WTC11 (cell line): ENCODE results near the gene OR52J3.

Experiments
- ELF4 ChIP-seq: sonication (generic); formaldehyde crosslinking; IDR thresholded peaks from 2 replicates; pipeline ENCODE4 v1.8.1; 2022; ENCODE audit warnings: low read depth, mild to moderate bottlenecking, moderate library complexity, missing genetic modification reagents
- ESRRA ChIP-seq: sonication (generic); formaldehyde crosslinking; IDR thresholded peaks from 2 replicates; pipeline ENCODE4 v1.8.1; 2022; ENCODE audit warnings: mild to moderate bottlenecking, missing genetic modification reagents, borderline replicate concordance
- JUN ChIP-seq: sonication (generic); formaldehyde crosslinking; IDR thresholded peaks from 2 replicates; pipeline ENCODE4 v1.8.0; 2023; ENCODE audit warnings: mild to moderate bottlenecking, missing genetic modification reagents
- KAT7 ChIP-seq: sonication (generic); formaldehyde crosslinking; IDR thresholded peaks from 2 replicates; pipeline ENCODE4 v1.8.1; 2023; ENCODE audit warnings: missing genetic modification reagents, mild to moderate bottlenecking, borderline replicate concordance
- PREB ChIP-seq: sonication (generic); formaldehyde crosslinking; IDR thresholded peaks from 2 replicates; pipeline ENCODE4 v1.8.1; 2022; ENCODE audit warnings: mild to moderate bottlenecking, missing genetic modification reagents, moderate library complexity, borderline replicate concordance
- ZNF263 ChIP-seq: sonication (generic); formaldehyde crosslinking; IDR thresholded peaks from 2 replicates; pipeline ENCODE4 v1.8.1; 2022; ENCODE audit warnings: low read depth, mild to moderate bottlenecking, moderate library complexity, missing genetic modification reagents
- TF ChIP-seq, protein P1 (sequence below): sonication (generic); formaldehyde crosslinking; IDR thresholded peaks from 2 replicates; pipeline ENCODE4 v1.8.1; 2023; ENCODE audit warnings: mild to moderate bottlenecking, missing genetic modification reagents

DNA sequence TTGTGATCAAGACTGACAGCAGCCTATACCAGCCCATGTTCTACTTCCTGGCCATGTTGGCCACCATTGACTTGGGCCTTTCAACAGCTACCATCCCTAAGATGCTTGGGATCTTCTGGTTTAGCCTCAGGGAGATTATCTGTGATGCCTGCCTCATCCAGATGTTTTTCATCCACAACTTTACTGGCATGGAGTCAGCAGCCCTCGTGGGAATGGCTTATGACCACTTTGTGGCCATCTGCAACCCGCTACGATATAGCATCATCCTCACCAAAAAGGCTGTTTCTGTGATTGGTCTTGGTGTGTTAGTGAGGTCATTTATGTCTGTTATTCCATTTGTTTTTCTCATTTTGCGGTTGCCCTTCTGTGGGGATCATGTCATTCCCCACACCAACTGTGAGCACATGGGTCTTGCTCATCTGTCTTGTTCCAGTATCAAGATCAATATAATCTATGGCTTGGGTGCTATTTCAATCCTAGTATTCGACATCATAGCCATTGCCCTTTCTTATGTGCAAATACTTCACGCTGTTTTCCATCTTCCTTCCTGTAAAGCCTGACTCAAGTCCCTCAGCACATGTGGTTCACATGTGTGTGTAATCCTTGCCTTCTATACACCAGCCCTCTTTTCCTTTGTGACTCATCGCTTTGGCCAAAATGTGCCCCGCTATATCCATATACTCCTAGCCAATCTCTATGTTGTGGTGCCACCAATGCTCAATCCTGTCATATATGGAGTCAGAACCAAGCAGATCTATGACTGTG lies 46.7 kb downstream of the OR52J3 start:
- TF ChIP-seq JUN (CRISPR knock-in tag) (no peak), ELF4 (no peak), KAT7 (no peak), PREB (no peak), ZNF263 (no peak), ESRRA (CRISPR knock-in tag) (no peak)
- TF ChIP-seq, protein P1, sequence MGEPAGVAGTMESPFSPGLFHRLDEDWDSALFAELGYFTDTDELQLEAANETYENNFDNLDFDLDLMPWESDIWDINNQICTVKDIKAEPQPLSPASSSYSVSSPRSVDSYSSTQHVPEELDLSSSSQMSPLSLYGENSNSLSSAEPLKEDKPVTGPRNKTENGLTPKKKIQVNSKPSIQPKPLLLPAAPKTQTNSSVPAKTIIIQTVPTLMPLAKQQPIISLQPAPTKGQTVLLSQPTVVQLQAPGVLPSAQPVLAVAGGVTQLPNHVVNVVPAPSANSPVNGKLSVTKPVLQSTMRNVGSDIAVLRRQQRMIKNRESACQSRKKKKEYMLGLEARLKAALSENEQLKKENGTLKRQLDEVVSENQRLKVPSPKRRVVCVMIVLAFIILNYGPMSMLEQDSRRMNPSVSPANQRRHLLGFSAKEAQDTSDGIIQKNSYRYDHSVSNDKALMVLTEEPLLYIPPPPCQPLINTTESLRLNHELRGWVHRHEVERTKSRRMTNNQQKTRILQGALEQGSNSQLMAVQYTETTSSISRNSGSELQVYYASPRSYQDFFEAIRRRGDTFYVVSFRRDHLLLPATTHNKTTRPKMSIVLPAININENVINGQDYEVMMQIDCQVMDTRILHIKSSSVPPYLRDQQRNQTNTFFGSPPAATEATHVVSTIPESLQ (CRISPR knock-in tag) = no peak
